Stimulated activated CD8-positive, alpha-beta memory T cell treated with anti-CD3 and anti-CD28 coated beads, Interleukin-7, amount 100 ng/mL, for 24 hours (primary cell): Measurements from ENCODE around the gene TSPAN19.
"Not testable (repeated sequence)": the region's sequence is repeated elsewhere in the genome, so short reads cannot be mapped to it uniquely, and the experiment has no call there.

ENCODE experiments used
- DNase-seq: peaks from one replicate; pipeline ENCODE4 v3.0.0-alpha.2; 2020; ENCODE audit warnings: low read depth

The TSPAN19 gene

DNA sequence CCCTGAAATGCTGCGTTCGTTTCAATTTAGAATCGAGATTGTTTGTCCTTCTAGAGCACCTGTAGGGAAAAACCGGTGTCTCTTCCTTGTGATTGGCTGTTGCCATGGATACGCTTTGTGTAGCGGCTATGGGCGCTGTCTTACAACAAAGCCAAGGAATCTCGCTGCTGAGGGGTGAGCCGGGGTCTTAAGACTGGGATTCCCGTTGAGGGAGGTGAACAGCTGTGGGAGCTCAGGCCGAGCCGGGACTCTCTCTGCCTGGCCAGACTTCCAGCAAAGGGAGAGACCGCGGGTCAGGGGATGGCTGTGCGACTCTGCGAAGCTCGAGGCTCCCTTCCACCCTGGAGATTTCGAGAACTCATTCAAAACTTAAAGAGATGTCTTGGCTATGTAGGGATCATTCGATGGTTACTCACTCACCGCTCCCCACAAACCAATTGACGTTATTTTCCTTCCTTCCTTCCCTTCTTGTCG, at the start of gene TSPAN19, which contains the start of gene LRRIQ1:
TSS of gene TSPAN19 (minus strand) at position 44 of the 474 bp plus-strand sequence. CDS start 6,331 bp downstream, outside the sequence.
TSS of gene LRRIQ1 (plus strand) at position 118 of the 474 bp plus-strand sequence. CDS start 1,826 bp downstream, outside the sequence.
- DNase-seq, result no peak

DNA sequence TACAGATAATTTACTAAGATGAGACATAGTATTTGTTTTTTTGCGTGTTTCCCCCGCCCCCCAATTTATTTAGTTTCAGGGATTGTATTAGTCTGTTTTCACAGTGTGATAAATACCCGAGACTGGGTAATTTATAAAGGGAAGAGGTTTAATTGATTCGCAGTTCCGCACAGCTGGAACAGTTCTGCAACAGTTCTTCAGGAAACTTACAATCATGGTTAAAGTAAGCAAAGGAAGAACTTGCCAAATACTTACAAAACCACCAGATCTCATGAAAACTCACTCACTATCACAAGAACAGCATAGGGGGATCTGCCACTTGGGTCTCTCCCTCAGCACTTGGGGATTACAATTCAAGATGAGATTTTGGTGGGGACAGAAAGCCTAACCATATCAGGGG, 49.0 kb upstream of the TSPAN19 start:
- DNase-seq, result no peak

DNA sequence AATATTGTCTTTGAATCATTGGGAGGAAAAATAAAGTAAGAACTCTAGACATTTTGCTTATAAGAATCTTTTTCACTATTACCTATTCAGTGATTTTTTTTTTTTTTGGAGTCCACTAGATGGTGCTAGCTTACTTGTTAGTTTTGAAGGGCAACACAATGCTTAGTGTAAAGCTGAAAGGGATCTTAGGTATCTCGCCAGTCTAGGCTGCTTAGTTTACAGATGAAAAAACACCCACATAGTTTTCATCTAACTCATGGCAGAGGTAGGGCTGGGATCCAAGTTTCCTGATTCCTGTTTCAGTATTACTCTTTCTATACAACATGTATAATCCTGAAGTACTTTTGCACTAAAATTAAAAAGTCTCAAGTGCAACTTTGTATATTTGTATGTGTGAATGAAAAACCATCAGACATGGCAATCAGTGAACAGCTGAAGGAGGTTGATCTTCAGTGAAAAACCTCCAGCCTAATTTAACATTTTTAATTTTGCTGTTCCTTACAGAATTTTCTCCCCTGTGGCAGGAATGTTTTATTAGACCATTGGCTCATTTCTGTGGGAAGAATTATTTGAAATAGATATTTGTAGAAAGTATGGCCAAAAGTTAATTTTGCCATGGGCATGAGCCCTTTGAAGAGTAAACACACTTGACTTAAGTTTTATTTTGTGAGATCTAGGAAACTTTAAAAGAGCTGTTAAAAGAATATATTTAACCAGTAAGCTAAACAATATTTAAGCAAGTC, 40.8 kb upstream of the TSPAN19 start:
- no peak for DNase-seq

DNA sequence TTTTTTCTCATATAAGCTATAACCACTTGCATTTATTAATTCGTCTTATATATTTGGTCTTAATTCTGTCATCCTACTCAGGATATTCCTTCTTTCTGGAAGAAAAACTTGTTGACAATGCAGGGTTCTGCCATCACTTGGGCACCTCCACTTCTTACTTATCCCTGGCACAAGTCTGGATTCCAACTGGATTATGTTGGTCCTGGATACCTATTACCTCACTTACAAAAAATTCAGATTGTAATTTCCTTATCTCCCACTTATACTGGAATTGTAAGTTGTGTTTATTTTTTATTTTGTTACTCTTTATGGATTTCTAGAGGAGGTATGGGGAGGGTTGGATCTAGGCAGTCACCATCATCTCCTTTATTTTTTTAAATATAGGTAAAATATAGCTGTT, 36.7 kb upstream of the TSPAN19 start:
- no peak for DNase-seq

DNA sequence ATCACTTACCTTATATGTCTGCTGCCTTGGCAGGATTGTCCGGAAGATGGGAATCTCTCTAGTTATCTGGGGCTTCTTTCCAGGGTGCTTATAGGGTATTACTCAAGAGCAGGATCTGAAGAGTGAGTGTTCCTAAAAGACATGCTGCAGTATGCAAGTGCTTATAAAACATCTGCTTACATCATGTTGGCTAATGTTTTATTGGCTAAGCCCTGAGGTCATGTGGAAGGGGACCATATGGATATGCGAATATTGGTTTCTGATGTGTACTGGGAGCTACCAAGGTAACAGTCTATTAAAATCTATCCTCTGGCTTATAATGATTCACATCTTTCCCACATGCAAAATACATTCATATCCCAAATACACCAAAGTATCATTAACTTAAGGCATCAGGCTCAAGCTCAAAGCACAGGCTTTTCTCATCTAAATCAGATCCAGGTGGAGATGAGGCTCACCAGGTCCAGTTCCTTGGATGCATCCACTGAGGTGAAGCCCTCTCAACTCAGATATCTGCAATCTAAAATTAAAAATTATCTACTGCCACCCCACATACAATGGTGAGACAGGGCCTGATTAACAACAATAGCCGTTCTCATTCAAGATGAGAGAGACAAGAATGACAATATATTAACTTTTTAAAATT, 29.9 kb upstream of the TSPAN19 start:
- DNase-seq, result no peak

DNA sequence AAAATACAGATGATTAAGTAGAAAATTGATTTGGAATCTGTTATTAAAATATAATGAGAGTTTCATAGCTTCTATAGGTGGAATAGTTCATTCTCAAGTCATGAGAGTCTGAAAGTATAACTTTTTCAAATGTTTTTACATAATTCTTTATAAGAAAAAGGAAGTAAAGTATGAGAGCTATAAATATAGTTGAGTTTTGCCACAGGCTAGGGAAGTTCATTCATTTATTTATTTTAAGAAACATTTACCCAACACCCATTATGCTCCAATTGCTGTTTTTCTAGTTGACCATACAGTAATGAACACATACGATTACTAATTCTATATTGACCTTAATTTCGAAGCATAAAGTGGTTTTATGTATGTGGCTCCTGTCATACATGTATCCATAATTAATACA, 24.8 kb upstream of the TSPAN19 start:
- DNase-seq, result no peak

DNA sequence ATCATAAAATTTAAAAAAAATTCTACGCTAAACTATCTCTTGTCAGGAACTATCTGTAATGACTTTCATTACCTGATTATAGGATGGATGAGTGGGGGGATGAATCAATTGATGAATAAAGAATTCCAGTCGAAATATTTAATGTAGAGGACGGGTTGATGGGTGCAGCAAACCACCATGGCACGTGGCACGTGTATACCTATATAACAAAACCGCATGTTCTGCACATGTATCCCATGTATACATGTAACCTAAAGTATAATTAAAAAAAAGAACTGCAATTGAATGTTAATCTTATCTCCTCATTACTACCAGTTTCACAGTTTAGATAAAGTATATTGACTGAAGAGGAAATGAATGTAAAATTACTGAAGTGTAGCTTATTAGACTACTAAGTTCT, 23.5 kb upstream of the TSPAN19 start:
- DNase-seq, result no peak

DNA sequence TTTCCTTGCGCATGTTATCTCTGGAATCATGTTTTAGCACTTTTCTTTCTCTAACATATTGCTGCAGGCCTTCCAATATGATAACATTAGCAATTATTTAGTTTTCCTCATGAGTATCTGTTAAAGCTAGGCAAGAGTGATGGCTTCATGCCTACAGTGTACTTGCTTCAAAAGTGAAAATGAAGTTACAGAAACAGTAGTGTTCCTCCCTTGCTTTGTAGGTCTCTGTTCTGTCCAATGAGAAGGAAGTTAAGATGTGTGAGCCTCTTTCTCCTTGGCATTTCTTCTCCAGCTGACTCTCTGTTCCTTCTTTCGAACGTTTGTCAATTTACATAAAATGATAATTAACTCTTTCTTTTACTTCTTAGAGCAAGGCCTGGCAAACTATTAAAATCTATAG, 22.3 kb upstream of the TSPAN19 start:
- DNase-seq, result no peak

DNA sequence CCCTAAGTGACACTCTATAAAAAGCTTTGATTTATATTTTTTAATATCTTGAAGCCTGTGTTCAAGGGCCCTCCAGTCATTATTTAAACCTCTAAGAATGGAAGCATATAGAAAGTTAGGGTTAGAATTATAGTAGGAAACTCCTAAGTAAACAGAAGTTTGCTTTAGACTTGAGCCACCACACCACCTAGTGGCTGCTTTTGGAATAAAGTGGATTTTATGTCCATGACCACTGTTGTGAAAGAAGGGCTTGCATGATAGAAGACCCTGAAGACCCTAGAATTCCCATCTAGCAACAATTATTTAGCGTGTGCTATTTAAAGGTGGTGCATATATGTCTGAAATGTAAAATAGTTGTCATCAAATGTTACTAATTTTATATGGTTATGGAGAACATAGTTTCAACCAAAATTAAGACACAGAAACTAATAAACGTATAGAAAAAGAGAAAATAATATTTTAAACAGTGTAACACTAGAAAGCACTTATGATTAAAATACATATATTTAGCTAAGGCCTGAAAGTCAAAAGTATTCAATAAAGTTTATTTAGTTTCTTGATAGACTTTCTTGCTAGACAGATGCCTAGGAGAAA, 21.4 kb upstream of the TSPAN19 start:
- DNase-seq, result no peak

DNA sequence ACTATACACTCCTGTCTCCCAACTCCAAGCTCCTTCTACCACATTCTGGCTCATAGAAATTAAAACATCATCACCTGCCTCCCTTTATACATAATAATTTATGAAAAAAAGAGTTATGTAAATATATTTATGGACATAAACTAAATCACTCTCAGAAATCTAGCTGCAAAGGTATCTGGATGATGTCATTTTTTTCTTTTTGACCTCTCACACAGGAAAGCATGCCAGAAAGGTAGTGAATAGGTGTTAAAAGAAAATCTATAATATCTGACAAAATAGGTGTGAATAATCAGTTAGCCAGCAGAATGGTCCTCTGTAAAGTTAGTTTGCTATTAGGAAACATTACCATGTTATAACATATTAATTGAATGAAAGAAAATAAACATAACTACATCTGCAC, 7.8 kb upstream of the TSPAN19 start:
- DNase-seq, result no peak

DNA sequence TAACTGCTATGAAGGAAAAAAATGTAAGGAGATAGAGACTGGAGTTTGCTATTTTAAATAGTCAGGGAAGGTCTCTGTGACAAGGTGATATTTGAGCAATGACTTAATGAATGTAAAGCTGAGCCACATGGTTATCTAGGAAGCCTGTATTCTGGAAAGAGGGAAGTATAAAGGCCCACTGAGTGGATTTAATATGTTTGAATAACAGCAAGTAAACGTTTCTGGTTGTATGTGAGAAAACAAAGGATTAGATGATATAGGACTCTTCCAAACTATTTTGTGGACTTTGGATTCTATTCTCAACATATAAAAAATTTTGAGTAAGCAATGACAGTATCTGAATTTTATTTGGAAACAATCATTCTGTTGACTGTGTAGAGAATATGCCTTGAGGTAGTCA, 5.3 kb upstream of the TSPAN19 start:
- DNase-seq, result no peak

DNA sequence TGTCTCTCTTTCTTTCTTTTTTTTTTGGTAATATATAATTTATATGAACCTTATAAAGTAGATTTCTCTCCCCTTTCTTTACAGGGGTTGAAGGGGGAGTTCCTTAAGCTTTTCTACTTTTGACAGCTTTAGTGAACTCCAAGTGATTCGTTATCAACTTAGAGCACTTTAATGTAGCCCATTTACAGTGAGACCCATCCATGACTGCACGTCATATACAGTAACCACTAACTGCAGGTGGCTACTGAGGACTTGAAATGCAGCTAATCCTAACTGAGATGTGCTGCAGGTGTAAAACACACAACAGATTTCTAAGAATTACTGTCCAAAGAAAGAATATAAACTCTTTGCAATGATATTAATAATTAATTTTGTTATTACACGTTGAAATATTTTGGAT, 656 bp upstream of the TSPAN19 start:
- DNase-seq, result no peak

DNA sequence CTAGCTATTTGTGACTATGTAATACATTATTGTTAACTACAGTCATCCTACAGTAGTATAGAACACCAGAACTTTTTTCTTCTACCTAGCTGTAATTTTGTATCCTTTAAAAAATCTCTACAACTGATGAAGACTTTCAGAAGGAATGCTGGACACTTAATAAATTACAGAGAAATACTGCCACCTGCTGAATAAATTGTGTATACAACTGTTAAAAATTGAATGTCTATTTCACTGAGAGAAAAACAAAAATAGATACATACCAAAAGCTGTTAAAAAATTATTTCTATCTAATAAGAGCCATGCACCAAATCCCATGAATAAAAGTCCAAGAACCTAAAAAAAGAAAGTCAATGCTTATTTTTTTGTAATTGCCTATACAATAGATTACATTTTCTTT, 6.6 kb downstream of the TSPAN19 start:
- DNase-seq, result no peak

DNA sequence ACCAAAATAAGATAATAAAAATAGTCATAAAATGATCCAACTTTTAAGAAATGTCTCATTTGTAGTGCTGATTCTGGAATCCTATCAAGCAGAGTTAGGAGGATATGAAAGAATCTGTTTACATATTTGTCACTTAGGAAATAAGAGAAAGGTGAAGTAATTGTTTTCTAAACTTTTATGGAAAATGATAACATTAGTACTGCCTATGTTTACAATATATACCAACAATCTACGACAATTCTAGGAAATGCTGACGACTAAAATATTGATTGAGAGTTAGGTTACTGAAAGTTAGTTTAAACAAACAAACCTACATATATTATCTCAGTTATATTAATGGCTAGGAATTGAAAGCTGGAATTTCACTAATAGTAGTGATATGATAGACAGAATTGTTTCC, 18.0 kb downstream of the TSPAN19 start:
- DNase-seq, result no peak

DNA sequence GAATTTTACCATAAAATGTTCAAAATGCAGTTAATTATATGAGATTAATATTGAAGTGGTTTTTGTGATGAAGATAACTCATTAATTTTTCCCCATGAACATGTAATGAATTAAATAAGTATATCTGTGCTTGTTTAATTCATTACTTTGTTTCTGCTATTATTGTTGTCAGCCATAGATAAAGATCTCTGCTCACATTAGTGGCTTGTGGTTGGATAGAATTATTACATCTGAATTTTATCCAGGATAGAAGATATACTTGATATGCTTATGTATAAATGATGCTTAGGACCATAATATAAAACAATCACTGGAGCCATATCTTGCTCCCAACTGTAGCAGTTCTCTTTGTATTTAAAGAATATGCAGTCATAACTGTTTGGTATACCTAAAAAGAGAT, 18.5 kb downstream of the TSPAN19 start:
- no peak for DNase-seq

DNA sequence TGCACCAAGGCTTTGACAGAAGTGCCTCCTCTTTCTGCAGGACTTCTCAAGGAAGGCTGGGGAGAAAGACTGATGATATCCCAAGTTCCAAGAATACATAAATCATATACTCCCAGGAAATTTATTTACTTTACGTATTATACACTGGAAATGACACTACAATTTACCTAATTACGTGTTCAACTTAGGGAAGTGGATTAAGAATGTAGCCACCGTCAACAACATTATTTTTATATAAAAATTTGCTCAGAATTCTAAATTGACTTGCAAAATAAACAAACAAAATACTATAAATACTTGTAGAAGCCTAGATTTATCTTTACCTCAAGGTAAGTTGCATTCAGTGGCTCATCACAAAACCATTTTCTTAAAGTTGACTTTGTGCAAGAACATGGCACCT, 18.9 kb downstream of the TSPAN19 start:
- DNase-seq, result no peak

DNA sequence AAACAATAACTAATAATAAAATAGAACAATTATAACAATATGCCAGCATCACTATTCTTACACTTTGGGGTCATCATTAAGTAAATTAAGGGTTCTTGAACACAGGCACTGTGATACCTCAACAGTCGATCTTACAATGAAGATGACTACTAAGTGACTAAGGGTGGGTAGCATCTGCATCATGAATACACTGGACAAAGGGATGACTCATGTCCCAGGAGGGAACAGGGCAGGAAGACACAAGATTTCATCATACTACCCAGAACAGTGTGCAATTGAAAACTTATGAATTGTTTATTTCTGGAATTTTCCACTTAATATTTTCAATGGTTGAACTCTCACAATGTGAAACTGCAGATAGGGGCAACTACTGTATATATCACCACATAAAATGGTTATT, 19.7 kb downstream of the TSPAN19 start:
- no peak for DNase-seq

DNA sequence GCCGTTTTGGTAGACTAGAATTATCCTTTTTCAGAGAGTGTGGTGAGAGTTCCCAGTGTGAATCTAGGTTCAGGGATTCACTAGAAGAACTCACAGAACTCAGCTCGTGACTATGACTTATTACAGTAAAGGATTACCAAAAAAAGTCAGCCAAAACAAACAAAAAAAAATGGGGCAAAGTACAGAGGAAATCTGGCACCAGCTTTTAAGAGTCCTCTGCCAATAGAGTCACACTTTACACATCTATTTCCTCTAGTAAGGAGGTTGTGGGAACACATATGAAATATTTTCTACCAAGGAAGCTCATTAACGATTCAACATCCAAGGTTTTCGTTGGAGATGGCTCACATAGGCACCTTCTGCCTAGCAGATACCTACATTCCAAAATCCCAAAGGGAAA, 28.2 kb downstream of the TSPAN19 start:
- no peak for DNase-seq

DNA sequence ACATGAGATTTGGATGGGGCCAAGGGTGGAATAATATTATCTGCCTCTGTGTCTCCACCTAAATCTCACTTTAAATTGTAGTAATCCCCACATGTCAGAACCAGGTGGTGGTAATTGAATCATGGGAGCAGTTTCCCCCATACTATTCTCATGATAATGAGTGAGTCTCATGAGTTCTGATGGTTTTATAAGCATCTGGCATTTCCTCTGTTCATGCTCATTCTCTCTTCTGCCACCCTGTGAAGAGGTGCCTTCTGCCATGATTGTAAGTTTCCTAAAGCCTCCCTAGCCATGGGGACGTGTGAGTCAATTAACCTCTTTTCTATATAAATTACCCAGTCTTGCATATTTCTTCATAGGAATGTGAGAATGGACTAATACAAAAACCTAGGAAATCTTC, 29.9 kb downstream of the TSPAN19 start:
- DNase-seq, result no peak

DNA sequence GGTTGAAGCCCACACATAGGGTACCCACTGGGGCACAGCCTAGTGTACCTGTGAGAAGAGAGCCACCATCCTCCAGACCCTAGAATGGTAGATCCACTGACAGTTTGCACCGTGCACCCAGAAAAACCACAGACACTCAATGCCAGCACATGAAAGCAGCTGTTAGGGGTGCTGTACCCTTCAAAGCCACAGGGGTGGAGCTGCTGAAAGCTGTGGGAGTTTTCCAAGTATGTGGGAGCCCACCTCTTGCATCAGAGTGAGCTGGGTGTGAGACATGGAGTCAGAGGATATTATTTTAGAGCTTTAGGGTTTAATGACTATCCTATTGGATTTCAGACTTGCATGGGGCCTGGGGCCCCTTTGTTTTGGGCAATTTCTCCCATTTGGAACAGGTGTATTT, 30.5 kb downstream of the TSPAN19 start:
- DNase-seq, result no peak

DNA sequence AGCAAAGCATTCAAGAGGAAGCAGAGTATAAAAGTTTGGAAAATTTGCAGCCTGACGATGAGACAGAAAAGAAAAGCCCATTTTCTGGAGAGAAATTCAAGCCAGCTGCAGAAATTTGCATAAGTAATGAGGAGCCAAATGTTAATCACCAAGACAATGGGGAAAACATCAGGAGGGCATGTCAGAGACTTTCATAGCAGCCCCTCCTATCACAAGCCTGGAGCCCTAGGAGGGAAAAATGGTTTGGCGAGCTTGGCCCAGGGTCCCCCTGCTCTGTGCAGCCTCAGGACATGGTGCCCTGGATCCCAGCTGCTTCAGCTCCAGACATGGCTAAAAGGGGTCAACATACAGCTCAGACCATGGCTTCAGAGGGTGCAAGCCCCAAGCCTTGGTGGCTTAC, 31.0 kb downstream of the TSPAN19 start:
- DNase-seq, result not testable (repeated sequence)

DNA sequence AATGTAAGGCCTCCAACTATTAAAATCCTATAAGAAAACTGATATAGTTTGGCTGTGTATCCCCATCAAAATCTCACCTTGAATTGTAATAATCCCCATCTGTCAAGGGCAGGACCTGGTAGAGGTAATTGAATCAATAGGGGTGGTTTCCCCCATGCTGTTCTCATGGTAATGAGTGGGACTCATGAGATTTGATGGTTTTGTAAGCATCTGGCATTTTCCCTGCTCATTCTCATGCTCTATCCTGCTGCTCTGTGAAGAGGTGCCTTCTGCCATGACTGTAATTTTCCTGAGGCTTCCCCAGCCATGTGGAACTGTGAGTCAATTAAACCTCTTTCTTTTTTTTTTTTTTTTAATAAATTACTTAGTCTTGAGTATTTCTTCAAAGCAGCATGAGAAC, 31.9 kb downstream of the TSPAN19 start:
- no peak for DNase-seq

DNA sequence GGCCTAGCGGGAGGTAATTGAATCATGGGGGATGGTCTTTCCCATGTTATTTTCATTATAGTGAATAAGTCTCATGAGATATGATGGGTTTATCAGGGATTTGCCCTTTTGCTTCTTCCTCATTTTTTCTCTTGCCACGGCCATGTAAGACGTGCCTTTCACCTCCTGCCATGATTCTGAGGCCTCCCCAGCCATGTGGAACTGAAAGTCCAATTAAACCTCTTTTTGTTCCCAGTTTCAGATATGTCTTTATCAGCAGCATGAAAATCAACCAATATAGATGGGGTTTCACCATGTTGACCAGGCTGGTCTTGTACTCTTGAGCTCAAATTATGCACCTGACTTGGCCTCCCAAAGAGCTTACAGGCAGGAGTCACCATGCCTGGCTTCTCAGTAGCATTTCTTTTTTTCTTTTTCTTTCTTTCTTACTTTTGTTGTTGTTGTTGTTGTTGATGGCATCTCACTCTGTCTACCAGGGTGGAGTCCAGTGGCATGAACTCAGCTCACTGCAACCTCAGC, 33.2 kb downstream of the TSPAN19 start:
- no peak for DNase-seq
